OCI-LY1 (cell line): ENCODE results near the gene UBE2C.

Source experiments
- CTCF ChIP-seq: fragments of 200-600 bp; sonication (generic), shearing (Covaris generic); IDR thresholded peaks from 2 replicates; pipeline ENCODE4 v1.5.1; 2017; ENCODE audit warnings: mild to moderate bottlenecking, antibody characterized with exemption, low read length, moderate library complexity, mixed read lengths
- EZH2 ChIP-seq: fragments of 200-600 bp; sonication (generic), shearing (Covaris generic); IDR thresholded peaks from 2 replicates; pipeline ENCODE4 v1.8.0; 2017; ENCODE audit warnings: borderline replicate concordance, mixed run types, mild to moderate bottlenecking, antibody characterized with exemption, low read length, moderate library complexity, mixed read lengths

DNA sequence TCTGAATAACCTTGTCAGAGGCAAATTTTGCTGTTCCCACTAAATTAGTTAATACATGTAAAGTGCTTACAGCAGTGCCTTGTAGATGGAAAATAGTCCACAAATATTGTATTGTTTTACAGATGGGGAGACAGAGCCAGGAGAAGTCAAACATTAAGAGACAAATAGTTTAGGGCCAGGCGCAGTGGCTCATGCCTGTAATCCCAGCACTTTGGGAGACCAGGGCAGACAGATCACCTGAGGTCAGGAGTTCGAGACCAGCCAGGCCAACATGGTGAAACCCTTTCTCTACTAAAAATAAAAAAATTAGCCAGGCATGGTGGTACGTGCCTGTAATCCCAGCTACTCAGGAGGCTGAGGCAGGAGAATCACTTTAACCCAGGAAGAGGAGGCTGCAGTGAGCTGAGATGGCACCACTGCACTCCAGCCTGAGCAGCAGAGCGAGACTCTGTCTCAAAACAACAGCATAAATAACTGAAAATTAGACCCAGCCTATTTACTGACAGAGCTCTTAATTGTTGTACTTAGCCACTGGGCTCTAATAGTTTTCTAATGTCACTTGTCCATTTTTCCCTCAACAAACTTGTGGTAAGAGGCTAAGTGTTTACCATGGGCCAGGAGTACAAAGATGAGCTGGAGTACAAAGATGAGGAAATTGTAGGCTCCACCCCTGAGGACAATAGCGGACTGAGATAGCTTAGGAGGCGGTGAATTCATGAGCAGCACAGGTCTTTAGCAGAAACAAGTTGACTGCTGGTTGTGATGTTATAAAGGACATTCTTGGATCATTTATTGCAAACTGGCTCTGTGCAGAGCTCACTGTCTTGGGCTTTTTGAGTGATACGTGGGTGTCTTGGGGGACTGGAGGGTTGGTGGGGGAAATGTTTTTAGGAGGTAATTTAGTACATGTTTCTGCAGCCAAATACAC is 51.4 kb downstream of the UBE2C start:
- TF ChIP-seq CTCF (no peak), EZH2 (no peak)
